ENCODE results near the gene RPN1. TPM values are rescaled to one million over a fixed set of nuclear protein-coding genes. Genes with fewer than 3 reads are reported as not detected.

The RPN1 gene
- total and polyA plus RNA-seq, 2 of the 13 experiments (the other 11 are each of a cell fraction or from before 2014, with no cell fraction given) = 290 to 342 TPM

- intact Hi-C loops (cut with micrococcal nuclease; ENCODE audit: unreplicated experiment) (no loop called here), in situ Hi-C loops (cut with HindIII; ENCODE audit: extremely low pct_ligation_motif_present, low pct_unique_long_range_greater_than_20kb) (no loop called here)
- Histone ChIP-seq H3K4me2 (ENCODE audit: low read depth, low read length) (no peak overlapping the region), H3K79me2 (ENCODE audit: insufficient read depth, low read length) (no peaks in the 10 kb centered on the region), H3K9ac (ENCODE audit: insufficient read depth, low read depth, low read length) (no peak overlapping the region), H3K9me3 (ENCODE audit: low read length) (no peaks in the 10 kb centered on the region), H3K27me3 (ENCODE audit: control insufficient read depth in 1 of 2, insufficient read depth in 2 of 2, low read length in 2 of 2) (no peaks in the 10 kb centered on the region), H3K4me1 (ENCODE audit: insufficient read depth, low read length) (peaks cover 6% of the 10 kb centered on the region), H3K27ac (ENCODE audit: extremely low read length, insufficient read depth, low read length) (no peak overlapping the region), H2AFZ (ENCODE audit: low read length) (no peak overlapping the region), H3K4me3 (replicated peaks in 1 of 3; ENCODE audit: insufficient read depth in 1 of 3, low read depth in 2 of 3, low read length in 3 of 3) (no peak overlapping the region), H4K20me1 (ENCODE audit: insufficient read depth, low read length) (no peaks in the 10 kb centered on the region), H3K36me3 (replicated peaks in 1 of 2; ENCODE audit: control insufficient read depth in 1 of 2, insufficient read depth in 2 of 2, low read length in 2 of 2) (no peaks in the 10 kb centered on the region)
- DNase-seq (ENCODE audit: low spot score) (no peak), FAIRE-seq (no peak), ATAC-seq (no peak)
- BruUV-seq (replicated peaks) = no TSS peak
- WGBS (ENCODE audit: low lambda C conversion rate) = 82% methylated on average over 15 of the region's 18 CpGs
- ChIA-PET CTCF (ENCODE audit: low intra/inter-chr PET ratio, low total read pairs) (no interaction called here), POLR2A (no interaction called here)
- no peak for TF ChIP-seq YEATS4 (CRISPR knock-in tag; IDR thresholded peaks at IDR 0.05; ENCODE audit: borderline replicate concordance)
- TF ChIP-seq, protein P1, sequence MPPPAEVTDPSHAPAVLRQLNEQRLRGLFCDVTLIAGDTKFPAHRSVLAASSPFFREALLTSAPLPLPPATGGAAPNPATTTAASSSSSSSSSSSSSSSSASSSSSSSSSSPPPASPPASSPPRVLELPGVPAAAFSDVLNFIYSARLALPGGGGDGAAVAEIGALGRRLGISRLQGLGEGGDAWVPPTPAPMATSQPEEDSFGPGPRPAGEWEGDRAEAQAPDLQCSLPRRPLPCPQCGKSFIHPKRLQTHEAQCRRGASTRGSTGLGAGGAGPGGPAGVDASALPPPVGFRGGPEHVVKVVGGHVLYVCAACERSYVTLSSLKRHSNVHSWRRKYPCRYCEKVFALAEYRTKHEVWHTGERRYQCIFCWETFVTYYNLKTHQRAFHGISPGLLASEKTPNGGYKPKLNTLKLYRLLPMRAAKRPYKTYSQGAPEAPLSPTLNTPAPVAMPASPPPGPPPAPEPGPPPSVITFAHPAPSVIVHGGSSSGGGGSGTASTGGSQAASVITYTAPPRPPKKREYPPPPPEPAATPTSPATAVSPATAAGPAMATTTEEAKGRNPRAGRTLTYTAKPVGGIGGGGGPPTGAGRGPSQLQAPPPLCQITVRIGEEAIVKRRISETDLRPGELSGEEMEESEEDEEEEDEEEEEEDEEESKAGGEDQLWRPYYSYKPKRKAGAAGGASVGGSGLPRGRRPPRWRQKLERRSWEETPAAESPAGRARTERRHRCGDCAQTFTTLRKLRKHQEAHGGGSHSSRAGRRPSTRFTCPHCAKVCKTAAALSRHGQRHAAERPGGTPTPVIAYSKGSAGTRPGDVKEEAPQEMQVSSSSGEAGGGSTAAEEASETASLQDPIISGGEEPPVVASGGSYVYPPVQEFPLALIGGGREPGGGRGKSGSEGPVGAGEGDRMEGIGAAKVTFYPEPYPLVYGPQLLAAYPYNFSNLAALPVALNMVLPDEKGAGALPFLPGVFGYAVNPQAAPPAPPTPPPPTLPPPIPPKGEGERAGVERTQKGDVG (CRISPR knock-in tag; IDR thresholded peaks at IDR 0.05; ENCODE audit: borderline replicate concordance) = no peak
- no peak for TF ChIP-seq TOE1 (CRISPR knock-in tag; IDR thresholded peaks at IDR 0.05)
- no peak for TF ChIP-seq MLXIP (CRISPR knock-in tag; IDR thresholded peaks at IDR 0.05; ENCODE audit: borderline replicate concordance)
- no peak for TF ChIP-seq ZFP36 (IDR thresholded peaks at IDR 0.05; ENCODE audit: borderline replicate concordance, low read depth, low read length, partially characterized antibody)
- no peak for TF ChIP-seq BORCS8-MEF2B (CRISPR knock-in tag; IDR thresholded peaks at IDR 0.05)
Observed at GRCh38 chr3:128598884-128599664, 51.5 kb downstream of the RPN1 start.

Data from HepG2 (cell line).